GM13976 (cell line): ENCODE results near the gene MYADML2.
A peak's percentile ranks its signal among the peaks of the same experiment; 100 is the strongest.

ENCODE experiments used
- DNase-seq: peaks from one replicate; pipeline ENCODE4 v3.0.0; 2012; ENCODE audit warnings: low spot score
- in situ Hi-C: fragments of 300-500 bp; cut with MboI; formaldehyde crosslinking; loops from one replicate; pipeline ENCODE4 v1.12.0; 2022; ENCODE audit warnings: low sequenced_read_pairs, mixed read lengths, inconsistent platforms; ENCODE audit not compliant: unreplicated experiment
- TF ChIP-seq, protein P1 (sequence below): IDR thresholded peaks from 2 replicates; pipeline ENCODE4 v1.5.1; 2012; ENCODE audit warnings: borderline replicate concordance, mild to moderate bottlenecking; ENCODE audit not compliant: insufficient read depth; ENCODE audit errors: extremely low read depth, missing control alignments, control extremely low read depth

MYADML2 gene

DNA sequence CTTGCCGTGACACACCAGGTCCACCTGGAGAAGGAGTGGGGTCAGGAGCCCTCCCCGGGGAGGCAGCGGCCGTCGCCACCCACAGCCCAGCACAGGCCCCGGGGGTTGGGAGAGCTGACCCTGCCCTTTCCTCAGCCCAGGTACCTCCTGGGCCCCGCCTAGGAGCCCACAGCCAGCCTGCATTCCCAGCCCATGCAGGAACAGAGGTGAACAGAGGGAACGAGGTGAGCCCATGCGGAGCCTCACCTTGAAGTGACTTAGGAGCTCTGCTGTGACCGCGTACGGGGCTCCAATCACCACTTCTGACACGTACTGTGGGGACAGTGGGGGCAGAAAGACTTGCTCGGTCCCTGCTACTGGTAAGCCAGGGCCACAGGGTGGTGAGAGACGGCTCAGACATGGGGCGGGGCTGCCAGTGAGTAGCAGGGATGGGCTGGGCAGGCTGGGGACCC is 41.6 kb downstream of the MYADML2 start:
- TF ChIP-seq, protein P1, sequence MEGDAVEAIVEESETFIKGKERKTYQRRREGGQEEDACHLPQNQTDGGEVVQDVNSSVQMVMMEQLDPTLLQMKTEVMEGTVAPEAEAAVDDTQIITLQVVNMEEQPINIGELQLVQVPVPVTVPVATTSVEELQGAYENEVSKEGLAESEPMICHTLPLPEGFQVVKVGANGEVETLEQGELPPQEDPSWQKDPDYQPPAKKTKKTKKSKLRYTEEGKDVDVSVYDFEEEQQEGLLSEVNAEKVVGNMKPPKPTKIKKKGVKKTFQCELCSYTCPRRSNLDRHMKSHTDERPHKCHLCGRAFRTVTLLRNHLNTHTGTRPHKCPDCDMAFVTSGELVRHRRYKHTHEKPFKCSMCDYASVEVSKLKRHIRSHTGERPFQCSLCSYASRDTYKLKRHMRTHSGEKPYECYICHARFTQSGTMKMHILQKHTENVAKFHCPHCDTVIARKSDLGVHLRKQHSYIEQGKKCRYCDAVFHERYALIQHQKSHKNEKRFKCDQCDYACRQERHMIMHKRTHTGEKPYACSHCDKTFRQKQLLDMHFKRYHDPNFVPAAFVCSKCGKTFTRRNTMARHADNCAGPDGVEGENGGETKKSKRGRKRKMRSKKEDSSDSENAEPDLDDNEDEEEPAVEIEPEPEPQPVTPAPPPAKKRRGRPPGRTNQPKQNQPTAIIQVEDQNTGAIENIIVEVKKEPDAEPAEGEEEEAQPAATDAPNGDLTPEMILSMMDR = no peak
- in situ Hi-C loops = no loop called here
- no peak for DNase-seq

DNA sequence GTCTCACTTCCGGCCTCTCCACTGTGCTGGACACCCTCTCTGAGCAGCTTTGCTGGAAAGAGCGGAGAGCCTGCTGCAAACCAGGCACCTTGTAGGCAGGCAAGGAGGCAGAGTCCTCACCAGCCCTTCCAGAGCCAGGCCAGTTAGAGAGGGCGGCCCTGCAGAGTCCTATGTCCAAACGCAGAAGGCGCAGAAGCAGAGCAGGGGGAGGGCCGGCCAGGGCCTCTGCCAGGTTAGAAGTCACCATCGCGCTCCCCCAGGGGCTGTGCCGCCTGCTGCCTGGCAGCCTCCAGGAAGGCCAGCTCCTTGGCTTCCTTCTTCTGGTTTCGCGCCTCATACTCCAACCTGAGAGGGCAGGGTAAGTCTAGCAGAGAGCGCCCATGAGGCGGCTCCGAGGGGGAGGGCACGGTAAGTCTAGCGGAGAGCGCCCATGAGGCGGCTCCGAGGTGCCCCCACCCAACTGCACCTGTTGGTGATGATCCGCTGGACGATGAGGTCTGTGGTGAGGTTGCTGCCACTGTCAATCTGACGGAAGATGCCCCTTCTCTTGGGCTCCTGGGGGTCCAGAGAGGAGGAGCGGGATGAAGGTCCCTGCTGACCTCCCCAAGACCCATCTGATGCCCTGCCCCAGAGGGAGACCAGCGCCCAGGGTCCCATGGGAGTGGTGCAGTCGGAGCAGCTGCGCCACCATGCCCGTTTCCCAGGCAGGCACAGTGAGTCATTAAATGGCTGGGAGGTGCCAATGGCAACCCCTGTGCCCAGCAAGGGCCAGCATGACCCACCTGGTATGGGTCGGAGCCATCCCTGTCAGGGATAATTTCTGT is 42.2 kb downstream of the MYADML2 start:
- TF ChIP-seq, protein P1 = no peak
- DNase-seq = no peak
- in situ Hi-C loops = no loop called here

DNA sequence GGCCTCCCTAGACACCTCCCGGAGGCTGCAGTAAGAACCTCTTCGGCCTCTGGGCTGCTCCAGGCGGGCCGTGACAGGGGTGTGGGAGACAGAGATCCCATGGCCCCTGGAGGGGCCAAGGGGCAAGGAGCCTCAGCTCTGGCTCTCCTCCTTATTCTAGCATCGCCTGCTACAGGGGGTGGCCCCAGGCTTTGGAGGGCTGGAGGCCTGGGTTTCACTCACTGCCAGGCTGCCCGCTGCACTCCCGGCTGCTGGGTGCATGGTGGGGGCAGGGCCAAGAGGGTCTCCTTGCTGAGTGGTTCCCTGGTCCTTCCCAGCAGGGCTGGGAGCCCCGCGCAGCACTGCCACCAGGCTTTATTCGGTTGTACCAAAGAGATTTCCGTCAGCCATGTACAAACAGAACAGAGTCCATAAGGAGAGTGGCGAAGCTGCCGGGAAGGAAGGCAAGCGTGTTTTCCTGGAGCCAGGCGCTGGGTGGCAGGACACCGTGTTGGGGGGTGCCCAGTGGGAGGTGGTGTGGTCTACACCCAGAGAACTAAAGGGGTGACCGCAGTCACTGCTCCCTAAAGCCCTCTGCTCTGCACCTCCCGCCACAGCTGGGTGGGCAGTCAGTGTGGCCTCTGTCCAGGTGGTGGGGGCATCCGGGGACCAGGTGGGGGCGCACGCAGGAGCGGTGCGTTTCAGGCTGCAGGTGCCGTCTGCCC is 43.0 kb downstream of the MYADML2 start:
- in situ Hi-C loops = no loop called here
- DNase-seq = no peak
- TF ChIP-seq, protein P1 = no peak

DNA sequence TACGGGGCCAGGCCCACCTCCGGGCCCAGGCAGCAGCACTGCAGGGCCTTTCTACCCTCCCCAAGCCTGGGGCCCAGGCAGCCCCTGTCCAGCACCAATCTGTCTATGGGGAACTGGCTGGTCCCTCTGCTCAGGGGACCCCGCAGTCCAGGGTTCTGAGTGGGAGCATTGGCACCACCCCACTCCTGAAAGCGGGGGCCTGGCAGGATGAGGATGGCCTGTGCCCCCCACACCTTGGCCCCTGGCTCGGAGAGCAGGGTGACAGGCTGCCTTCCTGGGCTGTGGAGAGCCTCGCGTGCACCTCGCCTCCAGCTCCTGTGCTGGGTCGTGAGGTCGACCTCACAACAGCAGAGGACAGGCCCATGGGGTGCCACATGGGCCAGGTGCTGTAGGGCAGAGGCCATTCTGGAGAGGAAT is 43.6 kb downstream of the MYADML2 start:
- in situ Hi-C loops = no loop called here

DNA sequence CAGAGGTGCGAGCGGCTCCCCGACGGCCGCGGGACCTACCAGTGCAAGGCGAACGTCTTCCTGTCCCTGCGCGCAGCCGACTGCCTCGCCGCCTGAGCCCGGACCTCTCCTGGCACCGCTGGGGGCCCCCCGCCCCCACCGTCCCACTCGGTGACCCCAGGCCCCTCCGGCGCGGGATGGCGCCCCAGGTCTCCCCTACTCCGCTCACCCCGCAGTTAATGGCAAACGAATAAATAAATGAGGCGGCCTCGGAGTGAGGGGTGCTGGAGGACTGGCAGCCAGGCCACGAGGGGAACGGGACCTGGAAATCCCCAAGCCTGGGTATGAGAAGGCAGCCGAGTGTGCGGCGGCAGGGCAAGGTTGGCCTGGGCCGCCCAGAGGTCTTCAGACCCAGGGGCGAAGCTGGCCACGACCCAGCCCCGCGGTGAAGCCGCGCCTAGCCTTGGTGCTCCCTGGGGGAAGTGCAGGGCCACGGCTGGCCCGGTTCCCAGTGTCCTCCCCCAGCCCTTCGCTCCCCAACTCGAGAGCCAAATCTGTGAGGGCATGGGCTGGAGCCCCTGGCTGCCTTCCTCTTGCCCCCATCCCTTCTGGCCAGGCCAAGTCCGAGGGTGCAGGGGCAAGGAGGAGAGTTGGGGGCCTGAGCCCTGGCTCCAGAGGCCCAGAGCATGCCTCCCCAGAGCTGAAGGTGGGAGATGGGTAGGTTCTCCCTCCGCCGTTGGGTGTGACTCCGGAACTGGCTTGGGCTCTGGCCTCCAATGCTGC is 44.2 kb downstream of the MYADML2 start:
- in situ Hi-C loops = no loop called here
- DNase-seq = no peak
- TF ChIP-seq, protein P1 = no peak

More for the DNA sequence above, 43.6 kb downstream of the MYADML2 start:
- no peak for DNase-seq
- TF ChIP-seq, protein P1 = no peak

DNA sequence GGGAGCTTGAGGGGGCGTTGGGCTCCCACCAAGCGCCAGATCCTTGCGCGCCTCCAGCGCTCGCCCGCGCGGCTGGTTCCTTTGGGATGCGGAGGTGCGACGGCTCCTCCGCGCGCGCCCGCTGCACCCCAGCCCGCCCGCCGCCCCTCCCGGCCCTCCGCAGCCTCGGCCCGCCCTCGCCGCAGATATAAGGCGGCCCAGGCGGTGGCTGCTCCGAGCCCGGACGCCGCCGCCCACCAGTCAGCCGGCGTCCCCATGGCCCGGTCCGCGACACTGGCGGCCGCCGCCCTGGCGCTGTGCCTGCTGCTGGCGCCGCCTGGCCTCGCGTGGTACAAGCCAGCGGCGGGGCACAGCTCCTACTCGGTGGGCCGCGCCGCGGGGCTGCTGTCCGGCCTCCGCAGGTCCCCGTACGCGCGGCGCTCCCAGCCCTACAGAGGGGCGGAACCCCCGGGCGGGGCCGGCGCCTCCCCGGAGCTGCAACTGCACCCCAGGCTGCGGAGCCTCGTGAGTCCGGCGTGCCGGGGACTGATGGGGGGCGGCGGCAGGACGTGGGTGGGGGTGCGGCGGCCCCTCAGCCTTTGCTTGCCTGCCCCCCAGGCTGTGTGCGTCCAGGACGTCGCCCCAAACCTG is 44.9 kb downstream of the MYADML2 start, which contains the start of gene NPB:
NPB (plus strand) TSS at position 216 of the 630 bp plus-strand sequence; CDS start at position 256, 40 bp downstream.
- in situ Hi-C loops = no loop called here
- TF ChIP-seq, protein P1 = no peak
- peak; percentile 57 for DNase-seq
